ENCODE measurements around the gene CRYBG2. TPM values are rescaled to one million over a fixed set of nuclear protein-coding genes. Genes with fewer than 3 reads are reported as not detected.

Gene CRYBG2
- total and polyA plus RNA-seq, 2 of the 8 experiments (the other 6 are each of a cell fraction or from before 2014, with no cell fraction given), result 14.2 to 17.0 TPM

DNA sequence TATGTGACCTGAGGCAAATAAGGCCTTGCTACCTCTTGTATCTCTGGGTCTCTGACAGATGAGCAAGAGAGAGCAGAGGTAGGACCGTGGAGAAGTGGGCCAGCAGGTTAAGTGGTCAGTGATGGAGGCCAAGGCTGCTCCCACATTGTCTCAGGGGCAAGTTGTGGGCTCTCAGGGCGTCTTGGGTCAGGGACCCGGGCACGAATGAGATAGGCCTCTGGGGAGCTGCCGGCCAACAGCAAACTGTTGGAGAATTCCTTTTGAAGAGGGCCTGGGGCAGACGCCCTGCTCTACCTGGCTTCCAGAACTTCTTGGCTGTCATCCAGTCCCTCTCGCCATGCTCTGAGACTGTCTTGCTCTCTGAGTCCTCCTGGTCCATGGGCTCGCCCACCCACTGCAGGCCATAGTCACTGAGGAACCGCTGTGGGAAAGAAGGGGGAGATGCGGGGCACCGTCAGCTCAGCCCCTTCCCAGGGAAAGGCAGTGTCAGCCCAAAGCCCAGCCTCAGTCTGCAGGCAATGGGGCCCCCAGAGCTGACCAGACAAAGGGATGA lies 59.9 kb downstream of the CRYBG2 start (continued):
- TF ChIP-seq, protein P1, sequence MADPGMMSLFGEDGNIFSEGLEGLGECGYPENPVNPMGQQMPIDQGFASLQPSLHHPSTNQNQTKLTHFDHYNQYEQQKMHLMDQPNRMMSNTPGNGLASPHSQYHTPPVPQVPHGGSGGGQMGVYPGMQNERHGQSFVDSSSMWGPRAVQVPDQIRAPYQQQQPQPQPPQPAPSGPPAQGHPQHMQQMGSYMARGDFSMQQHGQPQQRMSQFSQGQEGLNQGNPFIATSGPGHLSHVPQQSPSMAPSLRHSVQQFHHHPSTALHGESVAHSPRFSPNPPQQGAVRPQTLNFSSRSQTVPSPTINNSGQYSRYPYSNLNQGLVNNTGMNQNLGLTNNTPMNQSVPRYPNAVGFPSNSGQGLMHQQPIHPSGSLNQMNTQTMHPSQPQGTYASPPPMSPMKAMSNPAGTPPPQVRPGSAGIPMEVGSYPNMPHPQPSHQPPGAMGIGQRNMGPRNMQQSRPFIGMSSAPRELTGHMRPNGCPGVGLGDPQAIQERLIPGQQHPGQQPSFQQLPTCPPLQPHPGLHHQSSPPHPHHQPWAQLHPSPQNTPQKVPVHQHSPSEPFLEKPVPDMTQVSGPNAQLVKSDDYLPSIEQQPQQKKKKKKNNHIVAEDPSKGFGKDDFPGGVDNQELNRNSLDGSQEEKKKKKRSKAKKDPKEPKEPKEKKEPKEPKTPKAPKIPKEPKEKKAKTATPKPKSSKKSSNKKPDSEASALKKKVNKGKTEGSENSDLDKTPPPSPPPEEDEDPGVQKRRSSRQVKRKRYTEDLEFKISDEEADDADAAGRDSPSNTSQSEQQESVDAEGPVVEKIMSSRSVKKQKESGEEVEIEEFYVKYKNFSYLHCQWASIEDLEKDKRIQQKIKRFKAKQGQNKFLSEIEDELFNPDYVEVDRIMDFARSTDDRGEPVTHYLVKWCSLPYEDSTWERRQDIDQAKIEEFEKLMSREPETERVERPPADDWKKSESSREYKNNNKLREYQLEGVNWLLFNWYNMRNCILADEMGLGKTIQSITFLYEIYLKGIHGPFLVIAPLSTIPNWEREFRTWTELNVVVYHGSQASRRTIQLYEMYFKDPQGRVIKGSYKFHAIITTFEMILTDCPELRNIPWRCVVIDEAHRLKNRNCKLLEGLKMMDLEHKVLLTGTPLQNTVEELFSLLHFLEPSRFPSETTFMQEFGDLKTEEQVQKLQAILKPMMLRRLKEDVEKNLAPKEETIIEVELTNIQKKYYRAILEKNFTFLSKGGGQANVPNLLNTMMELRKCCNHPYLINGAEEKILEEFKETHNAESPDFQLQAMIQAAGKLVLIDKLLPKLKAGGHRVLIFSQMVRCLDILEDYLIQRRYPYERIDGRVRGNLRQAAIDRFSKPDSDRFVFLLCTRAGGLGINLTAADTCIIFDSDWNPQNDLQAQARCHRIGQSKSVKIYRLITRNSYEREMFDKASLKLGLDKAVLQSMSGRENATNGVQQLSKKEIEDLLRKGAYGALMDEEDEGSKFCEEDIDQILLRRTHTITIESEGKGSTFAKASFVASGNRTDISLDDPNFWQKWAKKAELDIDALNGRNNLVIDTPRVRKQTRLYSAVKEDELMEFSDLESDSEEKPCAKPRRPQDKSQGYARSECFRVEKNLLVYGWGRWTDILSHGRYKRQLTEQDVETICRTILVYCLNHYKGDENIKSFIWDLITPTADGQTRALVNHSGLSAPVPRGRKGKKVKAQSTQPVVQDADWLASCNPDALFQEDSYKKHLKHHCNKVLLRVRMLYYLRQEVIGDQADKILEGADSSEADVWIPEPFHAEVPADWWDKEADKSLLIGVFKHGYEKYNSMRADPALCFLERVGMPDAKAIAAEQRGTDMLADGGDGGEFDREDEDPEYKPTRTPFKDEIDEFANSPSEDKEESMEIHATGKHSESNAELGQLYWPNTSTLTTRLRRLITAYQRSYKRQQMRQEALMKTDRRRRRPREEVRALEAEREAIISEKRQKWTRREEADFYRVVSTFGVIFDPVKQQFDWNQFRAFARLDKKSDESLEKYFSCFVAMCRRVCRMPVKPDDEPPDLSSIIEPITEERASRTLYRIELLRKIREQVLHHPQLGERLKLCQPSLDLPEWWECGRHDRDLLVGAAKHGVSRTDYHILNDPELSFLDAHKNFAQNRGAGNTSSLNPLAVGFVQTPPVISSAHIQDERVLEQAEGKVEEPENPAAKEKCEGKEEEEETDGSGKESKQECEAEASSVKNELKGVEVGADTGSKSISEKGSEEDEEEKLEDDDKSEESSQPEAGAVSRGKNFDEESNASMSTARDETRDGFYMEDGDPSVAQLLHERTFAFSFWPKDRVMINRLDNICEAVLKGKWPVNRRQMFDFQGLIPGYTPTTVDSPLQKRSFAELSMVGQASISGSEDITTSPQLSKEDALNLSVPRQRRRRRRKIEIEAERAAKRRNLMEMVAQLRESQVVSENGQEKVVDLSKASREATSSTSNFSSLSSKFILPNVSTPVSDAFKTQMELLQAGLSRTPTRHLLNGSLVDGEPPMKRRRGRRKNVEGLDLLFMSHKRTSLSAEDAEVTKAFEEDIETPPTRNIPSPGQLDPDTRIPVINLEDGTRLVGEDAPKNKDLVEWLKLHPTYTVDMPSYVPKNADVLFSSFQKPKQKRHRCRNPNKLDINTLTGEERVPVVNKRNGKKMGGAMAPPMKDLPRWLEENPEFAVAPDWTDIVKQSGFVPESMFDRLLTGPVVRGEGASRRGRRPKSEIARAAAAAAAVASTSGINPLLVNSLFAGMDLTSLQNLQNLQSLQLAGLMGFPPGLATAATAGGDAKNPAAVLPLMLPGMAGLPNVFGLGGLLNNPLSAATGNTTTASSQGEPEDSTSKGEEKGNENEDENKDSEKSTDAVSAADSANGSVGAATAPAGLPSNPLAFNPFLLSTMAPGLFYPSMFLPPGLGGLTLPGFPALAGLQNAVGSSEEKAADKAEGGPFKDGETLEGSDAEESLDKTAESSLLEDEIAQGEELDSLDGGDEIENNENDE (IDR thresholded peaks at IDR 0.05; ENCODE audit: insufficient replicate concordance, low read length), result no peak
- TF ChIP-seq BRCA1 (IDR thresholded peaks at IDR 0.05; ENCODE audit: low read depth, low read length) (no peak), HDAC6 (IDR thresholded peaks at IDR 0.05; ENCODE audit: low read depth, low read length) (no peak), JUND (IDR thresholded peaks at IDR 0.05; ENCODE audit: low read length) (no peak), CHD2 (IDR thresholded peaks at IDR 0.05; ENCODE audit: low read length) (no peak), PHF8 (conservative IDR thresholded peaks at IDR 0.05; ENCODE audit: low read depth, low read length) (no peak), CBX8 (IDR thresholded peaks at IDR 0.05; ENCODE audit: borderline replicate concordance, low read depth, low read length) (no peak)
- TF ChIP-seq, protein P2, sequence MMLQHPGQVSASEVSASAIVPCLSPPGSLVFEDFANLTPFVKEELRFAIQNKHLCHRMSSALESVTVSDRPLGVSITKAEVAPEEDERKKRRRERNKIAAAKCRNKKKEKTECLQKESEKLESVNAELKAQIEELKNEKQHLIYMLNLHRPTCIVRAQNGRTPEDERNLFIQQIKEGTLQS (IDR thresholded peaks at IDR 0.05; ENCODE audit: insufficient read depth, low read depth, low read length), result no peak
